NCI-H1417 (cell line): ENCODE measurements around the gene CUX1.
A peak's percentile ranks its signal among the peaks of the same experiment; 100 is the strongest.
"Not testable (repeated sequence)": the region's sequence is repeated elsewhere in the genome, so short reads cannot be mapped to it uniquely, and the experiment has no call there.

ENCODE experiments used
- DNase-seq, 3 experiments: peaks; one replicate each; lab custom pipeline; 2025; lab: John Stamatoyannopoulos, UW

Gene CUX1

GRCh38 chr7:102008535-102009262, 191.3 kb downstream of the CUX1 start:
- DNase-seq: peak; percentile 34 to 86 (median 63)

- DNase-seq: no peak
These were observed 192.2 kb downstream of the CUX1 start for GRCh38 chr7:102009628-102010027.

GRCh38 chr7:102012112-102012830, 194.8 kb downstream of the CUX1 start:
- DNase-seq: not testable (repeated sequence)

GRCh38 chr7:102012941-102013461, 195.6 kb downstream of the CUX1 start:
- no peak for DNase-seq

- no peak for DNase-seq
These were observed 201.4 kb downstream of the CUX1 start for GRCh38 chr7:102018876-102019275.

GRCh38 chr7:102019461-102019860, 202.0 kb downstream of the CUX1 start:
- no peak for DNase-seq

- DNase-seq: no peak
These were observed 204.6 kb downstream of the CUX1 start for GRCh38 chr7:102021841-102022618.

- peak in 1 of 3 experiments; percentile 22 for DNase-seq
These were observed 206.8 kb downstream of the CUX1 start for GRCh38 chr7:102024005-102024768.

GRCh38 chr7:102024769-102025391, 207.5 kb downstream of the CUX1 start:
- no peak for DNase-seq

- DNase-seq: not testable (repeated sequence)
These were observed 208.4 kb downstream of the CUX1 start for GRCh38 chr7:102025777-102026176.

- DNase-seq: no peak
These were observed 210.9 kb downstream of the CUX1 start for GRCh38 chr7:102028206-102028826.

- no peak for DNase-seq
These were observed 212.2 kb downstream of the CUX1 start for GRCh38 chr7:102029616-102030015.

GRCh38 chr7:102030696-102031095, 213.3 kb downstream of the CUX1 start:
- no peak for DNase-seq

- no peak for DNase-seq
These were observed 219.5 kb downstream of the CUX1 start for GRCh38 chr7:102036958-102037357.

- DNase-seq: no peak
These were observed 222.3 kb downstream of the CUX1 start for GRCh38 chr7:102039706-102040105.

- DNase-seq: no peak
These were observed 223.1 kb downstream of the CUX1 start for GRCh38 chr7:102040569-102040968.

GRCh38 chr7:102042016-102042656, 224.7 kb downstream of the CUX1 start:
- no peak for DNase-seq

GRCh38 chr7:102042796-102043195, 225.4 kb downstream of the CUX1 start:
- not testable (repeated sequence) for DNase-seq

GRCh38 chr7:102044641-102044983, 227.2 kb downstream of the CUX1 start:
- DNase-seq: no peak

- DNase-seq: peak; percentile 83 to 90 (median 84)
These were observed 227.7 kb downstream of the CUX1 start for GRCh38 chr7:102044984-102045673.
